Neural cell (in vitro differentiated cells): ENCODE data around the gene RBFA.

ENCODE experiments used
- CTCF ChIP-seq: fragments of 450-650 bp; IDR thresholded peaks from 2 replicates; pipeline ENCODE4 v1.5.1; 2014; ENCODE audit warnings: antibody characterized with exemption, mild to moderate bottlenecking, moderate library complexity; ENCODE audit not compliant: poor library complexity, severe bottlenecking
- RAD21 ChIP-seq: fragments of 450-650 bp; conservative IDR thresholded peaks from 2 replicates; pipeline ENCODE4 v1.6.1; 2014; ENCODE audit warnings: antibody characterized with exemption, mild to moderate bottlenecking, moderate library complexity

- no peak for TF ChIP-seq CTCF
- TF ChIP-seq RAD21, result no peak
These were observed 41.7 kb downstream of the RBFA start for GRCh38 chr18:80075940-80076339.
